Measurements from ENCODE around the gene TP53I13. TPM values are rescaled to one million over a fixed set of nuclear protein-coding genes. Genes with fewer than 3 reads are reported as not detected.

TP53I13 gene
- 62.7 TPM for total RNA-seq
- long read RNA-seq, transcript TP53I13-201 (7 exons, 1,530 nt), result major isoform, 73 of 155 reads
- long read RNA-seq, partial matches to known transcripts, result 27 of 155 reads
- long read RNA-seq, other reads (novel, unspliced or antisense), result 53 of 155 reads

DNA sequence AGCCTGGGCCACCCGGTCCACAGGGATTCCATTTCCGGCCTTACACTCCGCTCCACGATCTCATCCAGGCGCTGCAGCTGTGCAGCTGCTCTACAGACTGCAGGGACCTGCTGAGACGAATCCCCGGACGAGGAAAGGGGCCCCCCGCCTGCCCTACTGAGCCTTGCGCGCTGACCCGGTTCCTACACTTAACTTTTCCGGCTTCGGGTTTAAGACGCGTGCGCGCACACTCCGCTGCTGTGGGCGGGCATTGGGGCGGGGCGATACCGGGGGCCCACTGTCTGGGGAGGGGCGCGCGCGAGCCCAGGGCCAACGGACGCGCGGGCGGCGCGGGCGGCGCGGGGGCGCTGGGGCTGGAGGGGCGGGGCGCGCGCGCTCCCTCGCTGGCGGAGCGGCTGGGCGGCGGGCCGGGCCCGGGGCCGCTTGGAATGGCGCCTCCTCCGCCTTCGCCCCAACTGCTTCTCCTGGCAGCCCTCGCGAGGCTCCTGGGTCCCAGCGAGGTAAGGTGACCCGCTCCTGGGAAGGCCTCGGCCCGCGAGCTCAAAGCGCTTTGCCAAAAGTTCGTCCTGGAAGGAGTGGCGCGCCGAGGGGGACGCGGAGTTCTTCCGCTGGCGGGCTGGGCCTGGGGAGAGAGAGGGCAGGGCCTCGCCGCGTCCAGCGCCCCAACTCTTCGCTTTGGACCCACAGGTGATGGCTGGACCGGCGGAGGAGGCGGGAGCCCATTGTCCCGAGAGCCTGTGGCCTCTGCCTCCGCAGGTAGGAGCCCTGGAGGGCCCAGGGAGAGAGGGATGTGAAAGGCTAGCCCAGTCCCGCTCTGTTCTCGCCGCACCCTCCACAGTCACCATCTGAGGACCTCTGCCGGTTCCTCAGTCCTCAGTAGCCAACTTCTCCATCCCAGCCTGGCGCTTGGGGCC, at the start of gene TP53I13:
TP53I13 (plus strand) TSS at position 371 of the 914 bp plus-strand sequence; CDS start at position 429, 58 bp downstream.
- Histone ChIP-seq H3K4me3 (peak within 1 kb of the TSS; percentile 81), H3K36me3 (peaks cover 14% of the 10 kb centered on the region), H3K27ac (peak within 1 kb of the TSS; percentile 88), H3K9me3 (no peaks in the 10 kb centered on the region), H3K27me3 (ENCODE audit: low read depth) (no peaks in the 10 kb centered on the region), H3K4me1 (peaks cover 56% of the 10 kb centered on the region)
- peak; percentile 82 for ATAC-seq
- TF ChIP-seq, protein P1, sequence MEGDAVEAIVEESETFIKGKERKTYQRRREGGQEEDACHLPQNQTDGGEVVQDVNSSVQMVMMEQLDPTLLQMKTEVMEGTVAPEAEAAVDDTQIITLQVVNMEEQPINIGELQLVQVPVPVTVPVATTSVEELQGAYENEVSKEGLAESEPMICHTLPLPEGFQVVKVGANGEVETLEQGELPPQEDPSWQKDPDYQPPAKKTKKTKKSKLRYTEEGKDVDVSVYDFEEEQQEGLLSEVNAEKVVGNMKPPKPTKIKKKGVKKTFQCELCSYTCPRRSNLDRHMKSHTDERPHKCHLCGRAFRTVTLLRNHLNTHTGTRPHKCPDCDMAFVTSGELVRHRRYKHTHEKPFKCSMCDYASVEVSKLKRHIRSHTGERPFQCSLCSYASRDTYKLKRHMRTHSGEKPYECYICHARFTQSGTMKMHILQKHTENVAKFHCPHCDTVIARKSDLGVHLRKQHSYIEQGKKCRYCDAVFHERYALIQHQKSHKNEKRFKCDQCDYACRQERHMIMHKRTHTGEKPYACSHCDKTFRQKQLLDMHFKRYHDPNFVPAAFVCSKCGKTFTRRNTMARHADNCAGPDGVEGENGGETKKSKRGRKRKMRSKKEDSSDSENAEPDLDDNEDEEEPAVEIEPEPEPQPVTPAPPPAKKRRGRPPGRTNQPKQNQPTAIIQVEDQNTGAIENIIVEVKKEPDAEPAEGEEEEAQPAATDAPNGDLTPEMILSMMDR (IDR thresholded peaks at IDR 0.05), result no peak
- intact Hi-C loops (cut with DNase I), result no loop called here
- DNase-seq, result peak; percentile 92

DNA sequence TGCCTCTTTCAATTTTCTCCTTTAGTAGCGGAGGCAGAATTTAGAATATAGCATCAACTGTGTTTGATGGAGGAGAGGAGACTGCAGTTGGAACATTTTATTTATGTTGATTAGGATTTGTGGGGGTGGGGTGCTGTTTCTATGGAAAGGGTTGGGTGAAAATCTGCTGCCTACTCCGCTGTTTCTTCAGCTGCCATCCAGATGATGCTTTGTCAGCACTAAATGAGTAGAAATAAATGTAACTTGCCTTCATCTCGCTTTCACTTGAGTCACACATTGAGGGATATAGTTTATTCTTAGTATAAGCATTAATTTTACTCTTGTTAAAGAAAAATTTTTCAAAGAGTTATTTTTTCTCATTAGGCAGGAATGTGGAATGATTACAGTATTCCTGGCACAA, 43.8 kb upstream of the TP53I13 start:
- H3K4me3 ChIP-seq, result no peak overlapping the region
- H3K27me3 ChIP-seq (ENCODE audit: low read depth), result no peaks in the 10 kb centered on the region
- no peaks in the 10 kb centered on the region for H3K4me1 ChIP-seq
- TF ChIP-seq, protein P1 (IDR thresholded peaks at IDR 0.05), result no peak
- intact Hi-C loops (cut with DNase I), result no loop called here
- H3K27ac ChIP-seq, result no peak overlapping the region
- no peaks in the 10 kb centered on the region for H3K9me3 ChIP-seq
- ATAC-seq, result no peak
- no peak for DNase-seq
- peaks cover 99% of the 10 kb centered on the region for H3K36me3 ChIP-seq

GRCh38 chr17:29526322-29526721, 42.2 kb upstream of the TP53I13 start:
- intact Hi-C loops (cut with DNase I), result no loop called here
- H3K4me3 ChIP-seq, result no peak overlapping the region
- TF ChIP-seq, protein P1 (IDR thresholded peaks at IDR 0.05), result no peak
- no peaks in the 10 kb centered on the region for H3K9me3 ChIP-seq
- no peaks in the 10 kb centered on the region for H3K4me1 ChIP-seq
- ATAC-seq (no peak), DNase-seq (no peak)
- no peaks in the 10 kb centered on the region for H3K27me3 ChIP-seq (ENCODE audit: low read depth)
- H3K27ac ChIP-seq, result no peak overlapping the region
- peaks cover 96% of the 10 kb centered on the region for H3K36me3 ChIP-seq

DNA sequence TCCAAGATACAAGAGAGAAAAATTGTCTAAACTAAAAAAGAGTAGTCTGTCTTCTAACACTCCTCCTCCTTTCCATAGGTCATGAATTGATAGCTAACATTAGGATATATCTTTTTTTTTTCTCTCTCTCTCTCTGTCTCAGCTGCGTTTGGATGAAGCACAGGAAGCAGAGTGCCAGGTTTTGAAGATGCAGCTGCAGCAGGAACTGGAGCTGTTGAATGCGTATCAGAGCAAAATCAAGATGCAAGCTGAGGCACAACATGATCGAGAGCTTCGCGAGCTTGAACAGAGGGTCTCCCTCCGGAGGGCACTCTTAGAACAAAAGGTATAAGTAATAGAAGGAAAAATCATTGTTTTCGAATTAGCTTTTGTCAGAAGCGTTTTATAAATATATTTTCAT, 34.5 kb upstream of the TP53I13 start:
- DNase-seq, result no peak
- intact Hi-C loops (cut with DNase I), result loop anchor here (10.0 kb wide), 1 partner anchor 169 kb away; no protein-coding TSS in a partner anchor
- Histone ChIP-seq H3K9me3 (no peaks in the 10 kb centered on the region), H3K4me3 (no peak overlapping the region), H3K36me3 (peaks cover 77% of the 10 kb centered on the region), H3K27me3 (ENCODE audit: low read depth) (no peaks in the 10 kb centered on the region), H3K4me1 (no peaks in the 10 kb centered on the region), H3K27ac (no peak overlapping the region)
- no peak for ATAC-seq
- TF ChIP-seq, protein P1 (IDR thresholded peaks at IDR 0.05), result no peak

- intact Hi-C loops (cut with DNase I), result no loop called here
- Histone ChIP-seq H3K27ac (no peak overlapping the region), H3K4me1 (peaks cover 3% of the 10 kb centered on the region), H3K27me3 (ENCODE audit: low read depth) (no peaks in the 10 kb centered on the region), H3K4me3 (no peak overlapping the region), H3K9me3 (no peaks in the 10 kb centered on the region), H3K36me3 (peaks cover 53% of the 10 kb centered on the region)
- TF ChIP-seq, protein P1 (IDR thresholded peaks at IDR 0.05), result no peak
- DNase-seq (no peak), ATAC-seq (no peak)
These were observed 24.4 kb upstream of the TP53I13 start for GRCh38 chr17:29544066-29544465.

All from lower lobe of right lung (tissue), 2 donors.